Mesodermal cell (in vitro differentiated cells): ENCODE measurements around the gene CEP70.
"Not testable (repeated sequence)": the region's sequence is repeated elsewhere in the genome, so short reads cannot be mapped to it uniquely, and the experiment has no call there.

ENCODE experiments used
- H3K27ac ChIP-seq: 2 replicates; pipeline ENCODE4 v1.7.0; 2013; ENCODE audit warnings: mild to moderate bottlenecking, low read depth, low read length, moderate library complexity; ENCODE audit not compliant: severe bottlenecking
- H3K36me3 ChIP-seq: 2 replicates; pipeline ENCODE4 v1.7.1; 2013; ENCODE audit warnings: mild to moderate bottlenecking, low read length, moderate library complexity; ENCODE audit not compliant: control insufficient read depth, insufficient read depth
- H3K4me1 ChIP-seq: one replicate; pipeline ENCODE4 v1.7.1; 2013; ENCODE audit warnings: mild to moderate bottlenecking, low read length; ENCODE audit not compliant: insufficient read depth, control insufficient read depth, poor library complexity, severe bottlenecking
- H3K4me3 ChIP-seq: 2 replicates; pipeline ENCODE4 v1.7.0; 2013; ENCODE audit warnings: low read length, control low read depth, mild to moderate bottlenecking; ENCODE audit not compliant: insufficient read depth, poor library complexity, severe bottlenecking; ENCODE audit errors: extremely low read depth
- H3K9me3 ChIP-seq: 2 replicates; pipeline ENCODE4 v1.7.1; 2013; ENCODE audit warnings: mild to moderate bottlenecking, low read length, moderate library complexity; ENCODE audit not compliant: control insufficient read depth
- WGBS, 2 experiments: methylation state at CpG; one replicate each; pipeline ENCODE4 v1.1.5; 2013; ENCODE audit warnings: missing lambda C conversion rate in 2 of 2; ENCODE audit not compliant: insufficient coverage in 2 of 2; 5-methylcytosine and 5-hydroxymethylcytosine counted together

Gene CEP70

DNA sequence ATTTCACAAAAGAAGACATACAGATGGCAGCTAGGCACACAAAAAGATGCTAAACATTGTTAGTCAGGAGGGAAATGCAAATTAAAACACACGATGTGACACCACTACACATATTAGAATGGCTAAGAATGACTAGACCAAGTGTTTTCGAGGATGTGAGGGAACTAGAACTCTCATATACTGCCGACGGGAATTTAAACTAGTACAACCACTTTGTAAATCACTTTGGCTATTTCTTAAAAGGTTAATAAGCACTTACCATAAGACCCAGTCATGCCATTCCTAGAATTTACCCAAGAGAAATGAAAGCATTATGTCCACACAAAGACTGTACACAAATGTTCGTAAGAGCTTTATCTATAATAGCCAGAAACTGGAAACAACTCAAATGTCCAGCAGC lies 5.6 kb downstream of the CEP70 start:
- WGBS, 2 experiments = 80 to 92% methylated on average over 3 to 5 of the region's 5 CpGs
- no peaks in the 10 kb centered on the region for H3K4me1 ChIP-seq
- no peaks in the 10 kb centered on the region for H3K9me3 ChIP-seq
- H3K4me3 ChIP-seq = no peak overlapping the region
- no peak overlapping the region for H3K27ac ChIP-seq
- peaks cover 5% of the 10 kb centered on the region for H3K36me3 ChIP-seq

DNA sequence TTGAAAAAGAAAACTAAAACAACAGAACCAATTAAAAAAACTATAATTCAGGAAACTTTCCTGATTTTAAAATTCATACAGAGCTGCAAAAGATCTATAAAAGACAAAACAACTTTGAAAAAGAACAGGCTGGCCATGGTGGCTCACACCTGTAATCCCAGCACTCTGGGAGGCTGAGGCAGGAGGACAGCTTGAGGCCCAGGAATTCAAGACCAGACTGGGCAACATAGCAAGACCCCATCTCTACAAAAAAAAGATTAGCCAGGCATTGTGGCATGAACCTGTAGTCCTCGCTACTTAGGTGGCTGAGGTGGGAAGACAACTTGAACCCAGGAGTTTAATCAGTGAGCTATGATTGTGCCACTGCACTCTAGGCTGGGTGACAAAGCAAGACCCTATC lies 6.7 kb downstream of the CEP70 start:
- no peaks in the 10 kb centered on the region for H3K9me3 ChIP-seq
- no peaks in the 10 kb centered on the region for H3K4me1 ChIP-seq
- no peak overlapping the region for H3K27ac ChIP-seq
- WGBS, 2 experiments = 100% methylated on average over 1 of the region's 1 CpG; no CpG with 5 or more reads in 1 of the 2 experiments
- H3K36me3 ChIP-seq = peaks cover 5% of the 10 kb centered on the region
- no peak overlapping the region for H3K4me3 ChIP-seq

DNA sequence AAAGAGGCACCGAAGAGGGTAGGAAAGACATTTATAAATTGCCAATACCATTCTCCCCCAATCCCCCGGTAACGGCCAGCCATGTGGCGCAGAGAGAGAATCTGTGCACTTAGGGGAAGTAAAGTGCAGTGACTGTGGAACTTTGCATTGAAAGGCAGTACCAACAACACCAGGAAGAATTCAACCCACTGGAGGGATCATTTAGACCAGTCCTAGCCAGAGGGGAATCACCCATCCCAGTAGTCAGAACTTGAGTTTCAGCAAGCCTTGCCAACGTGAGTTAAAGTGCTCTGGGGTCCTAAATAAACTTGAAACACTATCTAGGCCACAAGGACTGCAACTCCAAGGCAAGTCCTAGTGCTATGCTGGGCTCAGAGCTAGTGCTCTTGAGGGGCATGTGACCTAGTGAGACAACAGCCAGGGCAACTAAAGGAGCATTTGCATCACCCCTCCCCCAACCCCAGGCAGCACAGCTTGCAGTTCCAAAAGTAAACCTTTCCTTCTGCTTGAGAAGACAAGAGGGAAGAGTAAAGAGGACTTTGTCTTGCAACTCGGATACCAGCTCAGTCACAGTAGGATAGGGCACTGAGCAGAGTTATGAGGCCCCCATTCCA lies 15.0 kb downstream of the CEP70 start:
- no peaks in the 10 kb centered on the region for H3K36me3 ChIP-seq
- WGBS, 2 experiments = 70 to 80% methylated on average over 1 of the region's 6 CpGs
- H3K4me1 ChIP-seq = no peaks in the 10 kb centered on the region
- H3K9me3 ChIP-seq = peaks cover 1% of the 10 kb centered on the region
- no peak overlapping the region for H3K27ac ChIP-seq
- no peak overlapping the region for H3K4me3 ChIP-seq

DNA sequence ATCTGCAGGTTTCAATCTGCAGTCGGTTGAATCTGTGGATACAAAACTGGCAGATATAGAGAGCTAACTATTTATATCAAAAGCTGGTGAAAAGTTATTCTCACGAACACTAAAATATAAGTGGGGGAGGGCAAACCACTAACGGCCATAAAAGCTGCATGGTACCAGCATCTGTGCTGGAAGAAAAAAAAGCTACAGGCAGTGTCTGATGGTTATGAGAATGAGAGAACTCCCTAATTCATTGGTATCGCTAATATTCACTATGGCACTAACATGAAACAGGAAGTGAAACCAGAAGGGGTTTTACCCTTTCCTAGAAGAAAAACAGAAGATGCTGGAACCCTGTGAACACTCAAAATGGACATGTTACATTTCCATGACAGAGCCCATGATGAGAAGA lies 15.9 kb downstream of the CEP70 start:
- H3K4me3 ChIP-seq = no peak overlapping the region
- 100% methylated on average over 1 to 2 of the region's 4 CpGs for WGBS, 2 experiments
- no peak overlapping the region for H3K27ac ChIP-seq
- peaks cover 4% of the 10 kb centered on the region for H3K9me3 ChIP-seq
- H3K4me1 ChIP-seq = no peaks in the 10 kb centered on the region
- no peaks in the 10 kb centered on the region for H3K36me3 ChIP-seq

DNA sequence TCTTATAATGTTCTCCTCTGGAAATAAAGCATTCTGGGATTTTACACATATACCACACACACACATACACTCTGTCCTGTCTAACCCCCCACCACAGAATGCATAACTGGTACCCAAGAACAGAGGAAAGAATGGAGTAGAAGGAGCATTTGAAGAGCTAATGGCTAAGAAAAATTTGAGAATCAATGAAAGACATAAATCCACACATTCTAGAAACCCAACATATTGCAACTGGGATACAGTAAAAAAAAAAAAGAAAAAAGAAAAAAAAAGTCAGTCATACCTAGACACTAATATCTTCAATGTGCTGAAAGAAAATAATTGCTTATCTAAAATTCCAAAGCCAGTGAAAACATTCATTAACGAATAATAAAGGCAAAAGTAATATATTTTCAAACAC lies 20.9 kb downstream of the CEP70 start:
- no peak overlapping the region for H3K27ac ChIP-seq
- no peaks in the 10 kb centered on the region for H3K36me3 ChIP-seq
- H3K9me3 ChIP-seq = peaks cover 7% of the 10 kb centered on the region
- H3K4me3 ChIP-seq = no peak overlapping the region
- H3K4me1 ChIP-seq = no peaks in the 10 kb centered on the region
- no CpG with 5 or more reads among the region's 1 CpG for WGBS, 2 experiments

- H3K4me3 ChIP-seq, H3K36me3 ChIP-seq, H3K4me1 ChIP-seq, H3K27ac ChIP-seq, H3K9me3 ChIP-seq: not testable (repeated sequence)
- WGBS, 2 experiments = 93 to 98% methylated on average over 6 to 8 of the region's 8 CpGs
These were observed 24.4 kb downstream of the CEP70 start for GRCh38 chr3:138569624-138570023.

DNA sequence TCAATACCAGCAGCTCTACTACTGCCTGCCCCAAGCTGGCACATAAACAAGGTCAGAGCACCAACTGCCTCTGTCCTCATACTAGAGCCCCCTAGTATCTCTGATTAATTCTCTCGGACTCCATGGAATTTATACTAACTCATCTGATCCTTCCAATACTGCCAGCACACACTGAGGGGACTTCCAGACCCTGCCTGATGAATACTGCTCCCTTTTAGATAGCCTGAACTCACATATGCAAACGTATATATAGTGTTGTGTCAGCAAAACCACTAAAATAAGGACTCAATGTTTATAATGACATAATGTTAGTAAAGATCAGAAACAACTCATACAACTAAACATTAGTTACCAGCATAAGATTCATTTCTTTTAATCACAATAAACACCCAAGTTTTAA lies 25.0 kb downstream of the CEP70 start:
- Histone ChIP-seq H3K4me1 (no peaks in the 10 kb centered on the region), H3K36me3 (no peaks in the 10 kb centered on the region), H3K9me3 (peaks cover 6% of the 10 kb centered on the region), H3K4me3 (no peak overlapping the region), H3K27ac (no peak overlapping the region)
- 83% methylated on average over 1 of the region's 2 CpGs; no CpG with 5 or more reads in 1 of the 2 experiments for WGBS, 2 experiments

GRCh38 chr3:138567403-138567802 lies 26.7 kb downstream of the CEP70 start:
- H3K36me3 ChIP-seq = no peaks in the 10 kb centered on the region
- no peak overlapping the region for H3K4me3 ChIP-seq
- no peaks in the 10 kb centered on the region for H3K9me3 ChIP-seq

DNA sequence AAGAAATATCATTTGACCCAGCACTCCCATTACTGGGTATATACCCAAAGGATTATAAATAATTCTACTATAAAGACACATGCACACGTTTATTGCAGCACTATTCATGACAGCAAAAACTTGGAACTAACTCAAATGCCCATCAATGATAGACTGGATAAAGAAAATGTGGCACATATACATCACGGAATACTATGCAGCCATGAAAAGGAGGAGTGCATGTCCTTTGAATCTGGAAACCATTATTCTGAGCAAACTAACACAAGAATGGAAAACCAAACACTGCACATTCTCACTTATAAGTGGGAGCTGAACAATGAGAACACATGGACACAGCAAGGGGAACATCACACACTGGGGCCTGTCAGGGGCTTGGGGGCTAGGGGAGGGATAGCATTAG lies 27.8 kb downstream of the CEP70 start:
- WGBS, 2 experiments = 20 to 33% methylated on average over 1 of the region's 2 CpGs
- not testable (repeated sequence) for H3K27ac ChIP-seq, H3K36me3 ChIP-seq, H3K4me3 ChIP-seq, H3K9me3 ChIP-seq, H3K4me1 ChIP-seq

More at GRCh38 chr3:138567403-138567802, 26.7 kb downstream of the CEP70 start:
- Histone ChIP-seq H3K4me1 (no peaks in the 10 kb centered on the region), H3K27ac (no peak overlapping the region)

- H3K9me3 ChIP-seq, H3K4me3 ChIP-seq, H3K36me3 ChIP-seq, H3K27ac ChIP-seq, H3K4me1 ChIP-seq: not testable (repeated sequence)
- WGBS, 2 experiments = no CpG with 5 or more reads among the region's 1 CpG
These were observed 31.2 kb downstream of the CEP70 start for GRCh38 chr3:138562902-138563301.

GRCh38 chr3:138560501-138560900 lies 33.6 kb downstream of the CEP70 start:
- WGBS, 2 experiments = 94% methylated on average over 6 of the region's 6 CpGs

More at GRCh38 chr3:138560501-138560900, 33.6 kb downstream of the CEP70 start:
- Histone ChIP-seq H3K4me1 (no peaks in the 10 kb centered on the region), H3K4me3 (no peak overlapping the region), H3K27ac (no peak overlapping the region), H3K36me3 (peaks cover 3% of the 10 kb centered on the region), H3K9me3 (no peaks in the 10 kb centered on the region)
